Measurements from ENCODE around the gene SDHB. TPM values are rescaled to one million over a fixed set of nuclear protein-coding genes. Genes with fewer than 3 reads are reported as not detected.
A peak's percentile ranks its signal among the peaks of the same experiment; 100 is the strongest.

The SDHB gene
- total RNA-seq (2013), result 176 TPM
- polyA plus RNA-seq (100 to 1,000 TPM; 116 to 275 (median 241) TPM), polyA minus RNA-seq (63.9 and 94.9 TPM in 2 replicates), total RNA-seq (23.2 to 75.5 (median 54.7) reads per million in 11 experiments)

DNA sequence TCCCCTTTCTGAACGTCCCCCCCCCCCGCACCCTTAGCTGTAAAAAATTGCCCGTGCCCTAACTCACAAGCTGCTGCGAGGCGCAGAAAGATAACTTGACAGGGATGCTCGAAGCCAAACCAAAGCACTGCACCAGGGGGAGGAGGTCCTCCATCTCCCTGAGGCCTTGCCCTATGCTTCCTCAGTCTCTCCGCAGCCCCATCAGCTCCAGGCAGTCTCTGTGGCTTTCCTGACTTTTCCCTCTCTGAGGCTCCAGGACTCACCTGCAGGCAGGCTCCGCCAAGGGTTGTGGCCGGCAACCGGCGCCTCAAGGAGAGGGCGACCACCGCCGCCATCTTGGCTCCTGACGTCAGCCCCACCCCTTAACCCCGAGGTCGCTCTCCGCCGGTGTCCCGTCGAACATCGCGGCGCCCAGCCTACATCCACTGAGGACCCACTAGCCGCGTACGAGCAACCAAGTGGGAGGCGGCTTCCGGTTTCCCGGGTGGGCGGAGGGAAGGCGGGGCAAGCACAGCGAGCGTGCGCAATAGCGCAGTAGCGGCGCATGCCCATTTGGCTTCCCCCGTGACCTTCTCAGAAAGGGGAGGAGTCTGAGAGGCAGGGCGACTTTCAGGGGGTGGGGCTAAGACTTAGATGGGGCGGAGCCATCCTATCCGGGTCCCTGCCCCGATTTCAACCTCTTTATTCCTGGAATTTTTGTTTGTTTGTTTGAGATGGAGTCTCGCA, at the start of gene SDHB:
SDHB (minus strand) TSS at position 348 of the 726 bp plus-strand sequence; CDS start at position 335, 13 bp downstream.
- intact Hi-C loops (cut with micrococcal nuclease), result no loop called here
- peak; percentile 97 to 98 (median 98) for DNase-seq
- Mint-ChIP-seq H3K27ac (peak within 1 kb of the TSS; percentile 95 to 99 (median 98)), H3K4me1 (peaks cover 18% of the 10 kb centered on the region), H3K9me3 (no peaks in the 10 kb centered on the region), H3K36me3 (peaks cover 16 to 29% of the 10 kb centered on the region in 2 donors), H3K27me3 (ENCODE audit: low read depth in 3 of 3) (peaks cover 0 to 2% (median 0%) of the 10 kb centered on the region in 3 donors), H3K4me3 (peak within 1 kb of the TSS; percentile 95 to 97)
- peak within 1 kb of the TSS; percentile 74 for H2AFZ ChIP-seq (ENCODE audit: insufficient read depth, low read depth, low read length, poor library complexity, severe bottlenecking)
- H3K4me1 ChIP-seq (ENCODE audit: control insufficient read depth in 1 of 2, insufficient read depth in 2 of 2, low read length in 2 of 2), result peaks cover 14 to 23% of the 10 kb centered on the region in 2 donors
- H3K27ac ChIP-seq (ENCODE audit: low read depth in 1 of 2, low read length in 2 of 2), result peak within 1 kb of the TSS; percentile 79 to 93
- H3K4me3 ChIP-seq (replicated peaks in 1 of 3; ENCODE audit: low read depth in 2 of 3, low read length in 3 of 3), result peak within 1 kb of the TSS; percentile 69 to 94 (median 80)
- peak within 1 kb of the TSS; percentile 91 for H3K4me2 ChIP-seq (replicated peaks; ENCODE audit: extremely low read depth, low read length, poor library complexity, severe bottlenecking)
- 0% methylated on average over 33 of the region's 44 CpGs for WGBS (ENCODE audit: insufficient coverage)
- TF ChIP-seq, protein P1, sequence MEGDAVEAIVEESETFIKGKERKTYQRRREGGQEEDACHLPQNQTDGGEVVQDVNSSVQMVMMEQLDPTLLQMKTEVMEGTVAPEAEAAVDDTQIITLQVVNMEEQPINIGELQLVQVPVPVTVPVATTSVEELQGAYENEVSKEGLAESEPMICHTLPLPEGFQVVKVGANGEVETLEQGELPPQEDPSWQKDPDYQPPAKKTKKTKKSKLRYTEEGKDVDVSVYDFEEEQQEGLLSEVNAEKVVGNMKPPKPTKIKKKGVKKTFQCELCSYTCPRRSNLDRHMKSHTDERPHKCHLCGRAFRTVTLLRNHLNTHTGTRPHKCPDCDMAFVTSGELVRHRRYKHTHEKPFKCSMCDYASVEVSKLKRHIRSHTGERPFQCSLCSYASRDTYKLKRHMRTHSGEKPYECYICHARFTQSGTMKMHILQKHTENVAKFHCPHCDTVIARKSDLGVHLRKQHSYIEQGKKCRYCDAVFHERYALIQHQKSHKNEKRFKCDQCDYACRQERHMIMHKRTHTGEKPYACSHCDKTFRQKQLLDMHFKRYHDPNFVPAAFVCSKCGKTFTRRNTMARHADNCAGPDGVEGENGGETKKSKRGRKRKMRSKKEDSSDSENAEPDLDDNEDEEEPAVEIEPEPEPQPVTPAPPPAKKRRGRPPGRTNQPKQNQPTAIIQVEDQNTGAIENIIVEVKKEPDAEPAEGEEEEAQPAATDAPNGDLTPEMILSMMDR (IDR thresholded peaks at IDR 0.05), result no peak
- no peaks in the 10 kb centered on the region for H3K9me3 ChIP-seq (replicated peaks in 1 of 2; ENCODE audit: control insufficient read depth in 1 of 2, insufficient read depth in 1 of 2, low read length in 2 of 2)
- no peaks in the 10 kb centered on the region for H3K27me3 ChIP-seq (ENCODE audit: control insufficient read depth in 2 of 2, insufficient read depth in 2 of 2, low read length in 2 of 2)
- peaks cover 27% of the 10 kb centered on the region for H4K20me1 ChIP-seq (ENCODE audit: insufficient read depth, low read length)
- H3K9ac ChIP-seq (ENCODE audit: insufficient read depth, low read length, poor library complexity, severe bottlenecking), result peak within 1 kb of the TSS; percentile 69
- peaks cover 21 to 28% of the 10 kb centered on the region in 2 donors for H3K36me3 ChIP-seq (replicated peaks in 1 of 2; ENCODE audit: control insufficient read depth in 1 of 2, insufficient read depth in 2 of 2, low read length in 2 of 2)
- H3K79me2 ChIP-seq (ENCODE audit: insufficient read depth, low read length), result peaks cover 50% of the 10 kb centered on the region

GRCh38 chr1:17102232-17102631, 48.4 kb upstream of the SDHB start:
- WGBS (ENCODE audit: insufficient coverage), result no CpG with 5 or more reads among the region's 2 CpGs
- H3K27ac Mint-ChIP-seq, result peak overlapping the region in 1 of 7 donors; percentile 42
- peaks cover 48 to 55% of the 10 kb centered on the region in 2 donors for H3K36me3 ChIP-seq (replicated peaks in 1 of 2; ENCODE audit: control insufficient read depth in 1 of 2, insufficient read depth in 2 of 2, low read length in 2 of 2)

More at GRCh38 chr1:17102232-17102631, 48.4 kb upstream of the SDHB start:
- Histone ChIP-seq H3K4me2 (replicated peaks; ENCODE audit: extremely low read depth, low read length, poor library complexity, severe bottlenecking) (no peak overlapping the region), H3K4me3 (replicated peaks in 1 of 3; ENCODE audit: low read depth in 2 of 3, low read length in 3 of 3) (no peak overlapping the region), H4K20me1 (ENCODE audit: insufficient read depth, low read length) (no peaks in the 10 kb centered on the region), H3K4me1 (ENCODE audit: control insufficient read depth in 1 of 2, insufficient read depth in 2 of 2, low read length in 2 of 2) (peaks cover 32 to 37% of the 10 kb centered on the region in 2 donors), H3K27me3 (ENCODE audit: control insufficient read depth in 2 of 2, insufficient read depth in 2 of 2, low read length in 2 of 2) (no peaks in the 10 kb centered on the region), H3K27ac (ENCODE audit: low read depth in 1 of 2, low read length in 2 of 2) (no peak overlapping the region), H3K79me2 (ENCODE audit: insufficient read depth, low read length) (no peaks in the 10 kb centered on the region), H3K9me3 (replicated peaks in 1 of 2; ENCODE audit: control insufficient read depth in 1 of 2, insufficient read depth in 1 of 2, low read length in 2 of 2) (no peaks in the 10 kb centered on the region), H3K9ac (ENCODE audit: insufficient read depth, low read length, poor library complexity, severe bottlenecking) (no peak overlapping the region), H2AFZ (ENCODE audit: insufficient read depth, low read depth, low read length, poor library complexity, severe bottlenecking) (no peak overlapping the region)
- TF ChIP-seq, protein P1 (IDR thresholded peaks at IDR 0.05), result no peak
- peaks cover 43% of the 10 kb centered on the region for H3K4me1 Mint-ChIP-seq
- no peak for DNase-seq
- peaks cover 0 to 3% (median 0%) of the 10 kb centered on the region in 3 donors for H3K27me3 Mint-ChIP-seq (ENCODE audit: low read depth in 3 of 3)
- H3K4me3 Mint-ChIP-seq, result no peak overlapping the region
- peaks cover 0 to 2% (median 0%) of the 10 kb centered on the region in 7 donors for H3K9me3 Mint-ChIP-seq
- intact Hi-C loops (cut with micrococcal nuclease), result no loop called here
- peaks cover 52 to 75% of the 10 kb centered on the region in 2 donors for H3K36me3 Mint-ChIP-seq

Data from CD14-positive monocyte (primary cell).